HCT116 (cell line): Measurements from ENCODE around the gene CYP4F2. TPM values are rescaled to one million over a fixed set of nuclear protein-coding genes. Genes with fewer than 3 reads are reported as not detected.
"Not testable (repeated sequence)": the region's sequence is repeated elsewhere in the genome, so short reads cannot be mapped to it uniquely, and the experiment has no call there.

Source experiments
- ATAC-seq: fragments of 200-7000 bp; cut with Tn5 transposase; 2 replicates; pipeline ENCODE4 v1.9.1; 2020; ENCODE audit warnings: mild to moderate bottlenecking, moderate library complexity
- BruUV-seq: library from RNA; stranded (reverse); fragments of 400-500 nt; replicated peaks from 2 replicates; lab custom pipeline; 2021; lab: Mats Ljungman, UMichigan
- CTCF ChIA-PET: fragments of 300-600 bp; sonication (Branson Sonifier 250); formaldehyde crosslinking; loops from one replicate; lab custom pipeline; 2021; ENCODE audit warnings: antibody characterized with exemption; lab: Charles Lee
- POLR2A ChIA-PET: fragments of 300-600, 350-600 bp; sonication (Branson Sonifier 250); formaldehyde crosslinking; loops from one replicate; lab custom pipeline; 2021; ENCODE audit warnings: antibody characterized with exemption; lab: Charles Lee
- RAD21 ChIA-PET, 2 experiments: fragments of 300-600 bp; sonication (Branson Sonifier 250); formaldehyde crosslinking; loops; one replicate each; lab custom pipeline; 2023; ENCODE audit warnings: low total read pairs in 2 of 2; ENCODE audit not compliant: uncharacterized antibody in 2 of 2, unreplicated experiment in 2 of 2, low non-redundant PET in 1 of 2; lab: Charles Lee
- DNase-seq: peaks from one replicate; pipeline ENCODE4 v3.0.0-alpha.2; 2010; ENCODE audit warnings: low read depth, low spot score
- H2AFZ ChIP-seq: fragments of 200-600 bp; shearing (Covaris generic), sonication (generic); 2 replicates; pipeline ENCODE4 v1.6.1; 2017; ENCODE audit warnings: low read depth, mixed run types, mixed read lengths, antibody characterized with exemption, low read length; ENCODE audit not compliant: poor library complexity, severe bottlenecking
- H3K27ac ChIP-seq: 2 replicates; pipeline ENCODE4 v1.5.1; 2012; ENCODE audit warnings: low read depth, low read length
- H3K27me3 ChIP-seq: fragments of 200-600 bp; sonication (generic); 2 replicates; pipeline ENCODE4 v1.6.1; 2016; ENCODE audit warnings: mixed run types, low read length, mixed read lengths; ENCODE audit not compliant: insufficient read depth
- H3K36me3 ChIP-seq, 2 experiments: fragments of 200-500 bp in 1 of 2; fragments of 200-600 bp in 1 of 2; sonication (Bioruptor generic) in 1 of 2; sonication (generic) in 1 of 2; 2 replicates each; pipeline versions ENCODE4 v1.5.1 to v1.6.1; 2014 to 2016; ENCODE audit warnings: low read length in 2 of 2, inconsistent platforms in 1 of 2, mixed read lengths in 1 of 2, mixed run types in 1 of 2; ENCODE audit not compliant: insufficient read depth in 2 of 2, control insufficient read depth in 1 of 2
- H3K4me1 ChIP-seq, 2 experiments: fragments of 200-600 bp in 1 of 2; sonication (generic) in 1 of 2; 2 replicates each; pipeline versions ENCODE4 v1.5.1 to v1.6.1; 2012 to 2017; ENCODE audit warnings: low read length in 2 of 2, inconsistent platforms in 1 of 2, mild to moderate bottlenecking in 1 of 2, mixed read lengths in 1 of 2, mixed run types in 1 of 2, moderate library complexity in 1 of 2; ENCODE audit not compliant: insufficient read depth in 2 of 2, control insufficient read depth in 1 of 2
- H3K4me2 ChIP-seq: fragments of 200-600 bp; sonication (generic); 2 replicates; pipeline ENCODE4 v1.6.1; 2017; ENCODE audit warnings: mixed run types, low read length, mixed read lengths
- H3K4me3 ChIP-seq, 2 experiments: fragments of 200-600 bp in 1 of 2; sonication (generic) in 1 of 2; replicated peaks in 1 of 2; 2 replicates each; pipeline ENCODE4 v1.5.1; 2011 to 2016; ENCODE audit warnings: low read length in 2 of 2, control low read depth in 1 of 2, low read depth in 1 of 2, mild to moderate bottlenecking in 1 of 2, mixed read lengths in 1 of 2, mixed run types in 1 of 2
- H3K79me2 ChIP-seq: fragments of 200-600 bp; sonication (generic); 2 replicates; pipeline ENCODE4 v1.6.1; 2017; ENCODE audit warnings: mild to moderate bottlenecking, mixed run types, low read length, moderate library complexity, mixed read lengths; ENCODE audit not compliant: insufficient read depth
- H3K9ac ChIP-seq: fragments of 200-600 bp; sonication (generic); 2 replicates; pipeline ENCODE4 v1.6.1; 2016; ENCODE audit warnings: low read length, mixed read lengths
- H3K9me2 ChIP-seq: fragments of 200-600 bp; sonication (generic), shearing (Covaris generic); 2 replicates; pipeline ENCODE4 v1.6.1; 2017; ENCODE audit warnings: mixed run types, mild to moderate bottlenecking, moderate library complexity; ENCODE audit not compliant: insufficient read depth
- H3K9me3 ChIP-seq, 2 experiments: fragments of 200-500 bp in 1 of 2; fragments of 200-600 bp in 1 of 2; sonication (Bioruptor generic) in 1 of 2; sonication (generic) in 1 of 2; 2 replicates each; pipeline ENCODE4 v1.6.1; 2014 to 2017; ENCODE audit warnings: low read length in 2 of 2, mixed read lengths in 2 of 2, inconsistent platforms in 1 of 2, low read depth in 1 of 2, mild to moderate bottlenecking in 1 of 2, mixed run types in 1 of 2, moderate library complexity in 1 of 2; ENCODE audit not compliant: control insufficient read depth in 1 of 2, insufficient read depth in 1 of 2
- H4K20me1 ChIP-seq: fragments of 200-600 bp; sonication (generic), shearing (Covaris generic); 2 replicates; pipeline ENCODE4 v1.6.1; 2017; ENCODE audit warnings: mixed run types, mild to moderate bottlenecking, moderate library complexity; ENCODE audit not compliant: insufficient read depth
- CBX3 ChIP-seq: IDR thresholded peaks from 2 replicates; pipeline ENCODE4 v1.6.1; 2012; ENCODE audit warnings: low read depth
- FOSL1 ChIP-seq: IDR thresholded peaks from 2 replicates; pipeline ENCODE4 v1.6.1; 2012; ENCODE audit warnings: low read depth
- JUND ChIP-seq: IDR thresholded peaks from 2 replicates; pipeline ENCODE4 v1.6.1; 2012
- MAX ChIP-seq: IDR thresholded peaks from 2 replicates; pipeline ENCODE4 v1.6.1; 2012
- POLR2AphosphoS5 ChIP-seq: IDR thresholded peaks from 2 replicates; pipeline ENCODE4 v1.6.1; 2011; ENCODE audit warnings: mild to moderate bottlenecking, low read depth, low read length, moderate library complexity
- SIN3A ChIP-seq: IDR thresholded peaks from 2 replicates; pipeline ENCODE4 v1.6.1; 2012; ENCODE audit warnings: low read depth
- SP1 ChIP-seq: IDR thresholded peaks from 2 replicates; pipeline ENCODE4 v1.6.1; 2012; ENCODE audit warnings: low read depth
- SRF ChIP-seq: IDR thresholded peaks from 2 replicates; pipeline ENCODE4 v1.6.1; 2012; ENCODE audit warnings: low read depth
- YY1 ChIP-seq: IDR thresholded peaks from 2 replicates; pipeline ENCODE4 v1.6.1; 2011; ENCODE audit warnings: low read length, low read depth, moderate library complexity, mild to moderate bottlenecking; ENCODE audit not compliant: insufficient replicate concordance; ENCODE audit errors: extremely low read depth
- intact Hi-C: fragments of 100-400 bp; cut with micrococcal nuclease; formaldehyde crosslinking; loops from 2 replicates; pipeline ENCODE4 v1.10.0; 2022
- total RNA-seq: library from RNA; stranded (reverse); gene quantifications from one replicate; pipeline ENCODE4 v1.2.1, GENCODE V29; 2021; ENCODE audit not compliant: unreplicated experiment

Gene CYP4F2
- total RNA-seq, 1 experiment from 2014 or later, result 1.1 TPM

- CTCF ChIA-PET, result interaction anchor here (1.0 kb wide), 1 partner anchor 17 kb away, joined by 3 read pairs; no protein-coding TSS in a partner anchor
- H3K9me2 ChIP-seq, BruUV-seq, H3K27me3 ChIP-seq, H3K9me3 ChIP-seq, H4K20me1 ChIP-seq, intact Hi-C loops, RAD21 ChIA-PET, H2AFZ ChIP-seq: not testable (repeated sequence)
- Histone ChIP-seq H3K27ac (peak overlapping the region; percentile 100), H3K36me3 (peaks cover 0 to 34% of the 10 kb centered on the region in 2 experiments; a peak in 2 of 4 replicates), H3K4me3 (peak overlapping the region; percentile 67 to 69), H3K4me2 (peak overlapping the region; percentile 77), H3K4me1 (peaks cover 83 to 100% of the 10 kb centered on the region in 2 experiments), H3K9ac (peak overlapping the region; percentile 97), H3K79me2 (peaks cover 57% of the 10 kb centered on the region)
- POLR2A ChIA-PET, result interaction anchor here (0.8 to 5.1 kb wide), 5 partner anchors 7 to 43 kb away, joined by 3 to 60 read pairs (median 4); partner anchors contain the start of gene OR10H1
- ATAC-seq (peak; percentile 61), DNase-seq (peak; percentile 91)
- peak; percentile 87 for TF ChIP-seq SIN3A
- TF ChIP-seq CBX3, result 0 out of 2 replicates have a peak, but pooled peaks have one; percentile 21
- TF ChIP-seq YY1, result peak; percentile 89
- TF ChIP-seq SP1, result peak; percentile 99
- peak; percentile 91 for TF ChIP-seq JUND
- peak; percentile 51 for TF ChIP-seq MAX
- TF ChIP-seq POLR2AphosphoS5, result peak; percentile 93
- TF ChIP-seq FOSL1, result peak; percentile 86
- 0 out of 2 replicates have a peak, but pooled peaks have one; percentile 12 for TF ChIP-seq SRF
These were observed 69.1 kb downstream of the CYP4F2 start for GRCh38 chr19:15828611-15829305.
